Measurements from ENCODE around the gene RASSF7. TPM values are rescaled to one million over a fixed set of nuclear protein-coding genes. Genes with fewer than 3 reads are reported as not detected.

RASSF7 gene
- total and polyA plus RNA-seq, 2 of the 8 experiments (the other 6 are each of a cell fraction or from before 2014, with no cell fraction given) = 22.3 to 43.9 TPM

GRCh38 chr11:558503-558902 is 2.3 kb upstream of the RASSF7 start:
- H3K27ac ChIP-seq (ENCODE audit: low read depth, low read length) = no peak overlapping the region
- CTCF ChIA-PET (ENCODE audit: partially characterized antibody) = interaction anchor here (0.6 to 1.5 kb wide), 4 partner anchors 17 to 139 kb away, joined by 3 to 5 read pairs (median 4); partner anchors contain the start of genes IRF7 and PHRF1
- no peak for DNase-seq (ENCODE audit: low read depth in 1 of 2, low spot score in 2 of 2)
- TF ChIP-seq YY1 (IDR thresholded peaks at IDR 0.05; ENCODE audit: low read depth, low read length) = no peak
- no peak for TF ChIP-seq TAF7 (optimal IDR thresholded peaks at IDR 0.05; ENCODE audit: borderline replicate concordance, low read depth, low read length)
- no peak for TF ChIP-seq KDM4A (IDR thresholded peaks at IDR 0.05; ENCODE audit: low read depth, low read length, severe bottlenecking)
- TF ChIP-seq KDM1A (IDR thresholded peaks at IDR 0.05; ENCODE audit: borderline replicate concordance, low read length) = no peak
- no peak for TF ChIP-seq TBP (IDR thresholded peaks at IDR 0.05; ENCODE audit: low read depth, low read length)
- no peak for TF ChIP-seq E2F6 (IDR thresholded peaks at IDR 0.05)
- TF ChIP-seq GABPA (IDR thresholded peaks at IDR 0.05; ENCODE audit: borderline replicate concordance, insufficient read depth, low read length) = no peak
- TF ChIP-seq POLR2A (IDR thresholded peaks at IDR 0.05; ENCODE audit: control extremely low read depth in 1 of 2, low read depth in 2 of 2, low read length in 2 of 2) = no peak
- no peak for TF ChIP-seq HDAC6 (IDR thresholded peaks at IDR 0.05; ENCODE audit: low read depth, low read length)
- no peak for TF ChIP-seq EP300 (IDR thresholded peaks at IDR 0.05; ENCODE audit: borderline replicate concordance in 1 of 2, low read depth in 2 of 2, low read length in 2 of 2)
- TF ChIP-seq MAFK (IDR thresholded peaks at IDR 0.05; ENCODE audit: low read depth, low read length) = no peak
- no peak for TF ChIP-seq SRF (IDR thresholded peaks at IDR 0.05; ENCODE audit: low read depth, low read length)
- TF ChIP-seq CBX5 (IDR thresholded peaks at IDR 0.05; ENCODE audit: low read depth, low read length) = no peak

More at GRCh38 chr11:558503-558902, 2.3 kb upstream of the RASSF7 start:
- Histone ChIP-seq H3K36me3 (ENCODE audit: control insufficient read depth in 2 of 4, insufficient read depth in 4 of 4, low read length in 3 of 4) (peaks cover 0 to 8% (median under 1%) of the 10 kb centered on the region in 4 experiments; a peak in 2 of 8 replicates), H3K4me3 (ENCODE audit: extremely low read depth in 1 of 4, insufficient read depth in 2 of 4, low read depth in 3 of 4, low read length in 4 of 4) (no peak overlapping the region), H3K4me1 (replicated peaks in 1 of 4; ENCODE audit: control insufficient read depth in 3 of 4, insufficient read depth in 4 of 4, low read length in 3 of 4) (peaks cover 0 to 37% (median 12%) of the 10 kb centered on the region in 4 experiments; a peak in 6 of 7 replicates), H3K4ac (replicated peaks; ENCODE audit: insufficient read length, low read depth, low read length) (no peak overlapping the region), H4K5ac (ENCODE audit: insufficient read length, low read depth, low read length) (no peak overlapping the region), H2BK120ac (replicated peaks; ENCODE audit: low read depth, low read length) (no peak overlapping the region), H3K56ac (replicated peaks; ENCODE audit: insufficient read length, low read depth, low read length) (no peak overlapping the region), H3K79me1 (ENCODE audit: low read depth, low read length) (peaks cover 8% of the 10 kb centered on the region), H3K23ac (ENCODE audit: insufficient read length) (no peak overlapping the region), H2BK20ac (ENCODE audit: low read length) (no peak overlapping the region), H4K91ac (replicated peaks; ENCODE audit: insufficient read length, low read length) (no peak overlapping the region), H2AK5ac (ENCODE audit: low read depth, low read length) (0 out of 2 replicates have a peak overlapping the region, but pooled peaks have one; percentile 6), H2BK5ac (ENCODE audit: low read depth, low read length) (no peak overlapping the region), H3K23me2 (ENCODE audit: low read depth, low read length) (peaks cover 19% of the 10 kb centered on the region; the same call in 1 of the 2 replicates), H3K14ac (ENCODE audit: insufficient read length) (no peak overlapping the region), H2BK12ac (ENCODE audit: low read depth, low read length) (no peak overlapping the region), H3K9ac (replicated peaks in 1 of 4; ENCODE audit: extremely low read depth in 1 of 4, low read depth in 3 of 4, low read length in 3 of 4) (no peak overlapping the region), H2AFZ (ENCODE audit: low read length) (no peak overlapping the region), H3K9me3 (ENCODE audit: insufficient read depth in 2 of 2, low read depth in 1 of 2, low read length in 1 of 2) (no peaks in the 10 kb centered on the region), H2BK15ac (ENCODE audit: low read length) (no peak overlapping the region; the same call in 1 of the 2 replicates), H4K8ac (ENCODE audit: extremely low read depth, insufficient read depth, low read length) (no peak overlapping the region), H3K18ac (ENCODE audit: extremely low read depth, low read length) (no peak overlapping the region), H3K79me2 (ENCODE audit: control insufficient read depth in 1 of 2, insufficient read depth in 2 of 2, low read length in 2 of 2) (peaks cover 0 to 4% of the 10 kb centered on the region in 2 experiments; a peak in 1 of 4 replicates), H4K20me1 (replicated peaks in 1 of 2; ENCODE audit: control insufficient read depth in 1 of 2, insufficient read depth in 2 of 2, low read length in 2 of 2) (peaks cover 9 to 13% of the 10 kb centered on the region in 2 experiments), H3K27me3 (replicated peaks in 1 of 4; ENCODE audit: control insufficient read depth in 3 of 4, extremely low read depth in 1 of 4, insufficient read depth in 3 of 4, low read length in 3 of 4) (peaks cover 13 to 29% (median 26%) of the 10 kb centered on the region in 4 experiments), H3K4me2 (ENCODE audit: insufficient read depth in 1 of 2, low read depth in 2 of 2, low read length in 2 of 2) (no peak overlapping the region)
- POLR2A ChIA-PET (ENCODE audit: partially characterized antibody) = interaction anchor here (1.1 to 2.4 kb wide), 4 partner anchors 8 to 261 kb away, joined by 3 to 12 read pairs (median 4); no protein-coding TSS in a partner anchor
- 91% methylated on average over 20 of the region's 20 CpGs; no CpG with 5 or more reads in 1 of the 2 experiments for WGBS, 2 experiments (ENCODE audit: extremely low coverage in 1 of 2, insufficient coverage in 1 of 2, insufficient read length in 1 of 2, insufficient replicate concordance in 2 of 2, low coverage in 1 of 2, low lambda C conversion rate in 2 of 2, missing lambda C conversion rate in 1 of 2)
- no peak for FAIRE-seq
